Measurements from ENCODE around the gene ZDHHC7.
A peak's percentile ranks its signal among the peaks of the same experiment; 100 is the strongest.

ZDHHC7 gene

DNA sequence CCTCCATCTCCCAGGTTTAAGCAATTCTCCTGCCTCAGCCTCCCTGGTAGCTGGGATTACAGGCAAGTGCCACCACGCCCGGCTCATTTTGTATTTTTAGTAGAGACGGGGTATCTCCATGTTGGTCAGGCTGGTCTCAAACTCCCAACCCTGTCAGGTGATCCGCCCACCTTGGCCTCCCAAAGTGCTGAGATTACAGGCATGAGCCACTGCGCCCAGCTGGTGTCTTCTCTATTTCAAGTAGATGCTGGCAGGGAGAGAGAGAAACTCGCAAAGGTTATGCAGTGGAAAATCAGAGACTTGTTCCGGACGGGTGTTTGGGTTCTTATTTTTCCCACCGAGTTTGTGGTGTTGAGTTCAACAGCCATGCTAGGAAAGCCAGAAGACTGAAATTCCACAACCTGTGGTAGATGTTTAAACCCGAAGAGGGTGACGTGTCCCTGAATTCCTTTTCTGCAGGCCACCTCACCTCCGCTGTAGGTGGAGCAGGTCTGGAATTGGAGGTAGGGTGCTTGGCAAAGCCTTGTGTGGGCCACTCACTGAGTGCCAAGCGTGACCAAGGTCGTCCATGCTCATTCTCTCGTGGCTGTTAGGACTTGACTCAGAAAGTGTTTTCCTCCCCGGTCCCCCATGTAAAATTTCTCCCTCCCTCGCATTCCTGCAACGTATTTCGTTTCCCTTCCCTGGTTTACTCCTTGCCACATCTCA, 7.3 kb upstream of the ZDHHC7 start:
- no peak for DNase-seq

DNA sequence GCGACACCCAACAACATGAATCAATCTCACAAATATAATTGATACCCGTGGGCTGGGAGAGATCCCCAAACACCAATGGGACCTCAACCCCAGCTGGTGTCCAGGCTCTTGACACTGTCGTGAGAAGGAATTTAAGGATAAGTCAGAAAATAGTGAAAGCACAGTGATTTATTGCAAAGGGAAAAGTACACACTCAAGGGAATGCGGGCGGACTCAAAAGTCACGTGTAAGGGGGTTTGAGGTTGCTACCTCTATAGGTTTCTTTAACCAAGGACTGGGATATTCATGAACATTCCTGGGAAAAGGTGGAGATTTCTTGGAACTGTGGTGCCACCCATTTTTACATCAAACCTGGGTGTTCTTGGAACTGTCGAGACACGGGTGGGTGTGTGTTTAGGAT, 6.3 kb upstream of the ZDHHC7 start:
- no peak for DNase-seq

DNA sequence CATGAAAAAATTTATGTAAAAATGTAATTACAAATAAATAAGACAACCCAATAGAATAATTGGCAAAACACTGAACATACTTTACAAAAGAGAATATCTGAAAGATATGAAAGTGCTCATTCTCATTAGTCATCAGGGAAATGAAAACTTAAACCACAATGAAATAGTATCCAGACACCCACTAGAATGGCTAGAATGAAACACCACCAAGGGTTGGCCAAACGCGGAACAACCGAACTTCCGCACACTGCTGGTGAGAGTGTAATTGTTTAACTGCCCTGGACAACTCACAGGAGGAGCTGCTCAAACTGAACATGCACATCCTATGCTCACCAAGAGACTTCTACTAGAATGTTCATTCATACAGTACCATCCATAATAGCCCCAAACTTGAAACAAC, 5.8 kb upstream of the ZDHHC7 start:
- peak in 1 of 2 donors; percentile 57 for DNase-seq

DNA sequence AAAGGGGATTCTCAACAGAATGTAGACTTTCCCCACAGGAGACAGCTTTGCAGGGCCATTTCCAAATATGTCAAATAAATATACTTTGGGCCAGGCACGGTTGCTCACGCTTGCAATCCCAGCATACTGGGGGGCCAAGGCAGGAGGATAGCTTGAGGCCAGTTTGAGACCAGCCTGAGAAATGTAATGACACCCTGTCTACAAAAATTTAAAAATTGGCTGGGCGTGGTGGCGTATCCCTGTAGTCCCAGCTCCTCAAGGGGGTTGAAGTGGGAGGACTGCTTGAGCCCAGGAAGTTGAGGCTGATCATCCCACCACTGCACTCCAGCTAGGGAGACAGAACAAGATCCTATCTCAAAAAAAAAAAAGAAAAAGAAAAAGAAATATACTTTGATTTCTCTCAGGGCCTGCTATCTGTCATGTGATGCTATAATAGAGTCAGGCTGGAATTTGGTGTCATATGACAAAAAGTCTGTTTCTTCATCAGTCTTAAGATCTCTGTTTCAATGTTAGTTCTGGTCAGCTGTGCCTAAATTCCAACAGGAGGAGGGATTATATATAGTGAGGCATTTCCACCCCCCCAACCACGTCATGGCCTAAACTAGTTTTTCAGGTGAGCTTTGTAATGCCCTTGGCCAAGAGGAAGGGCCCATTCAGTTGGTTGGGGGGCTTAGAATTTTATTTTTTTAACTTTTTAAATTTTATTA, 4.3 kb upstream of the ZDHHC7 start:
- DNase-seq: no peak

DNA sequence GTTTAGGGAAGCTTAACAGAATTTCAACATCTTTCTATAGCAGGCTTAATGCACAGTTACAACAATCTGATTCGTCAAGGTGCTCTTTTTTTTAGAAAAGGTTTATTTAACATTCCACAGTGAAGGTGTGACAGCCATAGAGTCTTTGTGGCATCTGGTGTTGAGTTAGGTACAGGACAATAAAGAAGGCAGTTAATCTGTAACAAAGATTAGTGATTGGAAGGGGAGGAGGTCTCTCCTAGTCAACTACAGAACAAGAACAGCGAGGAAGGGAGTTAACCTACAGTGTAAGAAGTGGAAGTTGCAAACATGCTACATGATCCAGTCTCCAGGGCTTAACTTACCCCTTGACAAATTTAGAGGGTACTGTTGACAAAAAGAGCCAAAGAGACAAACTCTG, 3.0 kb upstream of the ZDHHC7 start:
- DNase-seq: no peak

DNA sequence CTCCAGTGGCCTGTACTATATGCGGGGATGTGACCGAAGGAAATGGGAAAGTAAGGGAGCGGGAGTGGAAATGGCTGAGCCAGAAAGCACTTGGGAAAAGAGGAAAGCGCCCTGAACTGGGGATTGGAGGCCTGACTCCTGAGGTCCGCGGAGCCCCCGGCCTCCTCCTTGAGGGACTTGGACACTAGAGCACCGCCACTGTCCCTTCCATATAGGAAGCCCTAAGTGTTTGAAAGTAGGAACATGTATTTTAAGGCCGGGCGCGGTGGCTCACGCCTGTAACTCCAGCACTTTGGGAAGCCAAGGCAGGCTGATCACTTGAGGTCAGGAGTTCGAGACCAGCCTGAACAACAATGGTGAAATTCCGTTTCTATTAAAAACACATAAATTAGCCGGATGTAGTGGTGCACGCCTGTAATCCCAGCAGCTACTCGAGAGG, 530 bp upstream of the ZDHHC7 start:
- DNase-seq: no peak

DNA sequence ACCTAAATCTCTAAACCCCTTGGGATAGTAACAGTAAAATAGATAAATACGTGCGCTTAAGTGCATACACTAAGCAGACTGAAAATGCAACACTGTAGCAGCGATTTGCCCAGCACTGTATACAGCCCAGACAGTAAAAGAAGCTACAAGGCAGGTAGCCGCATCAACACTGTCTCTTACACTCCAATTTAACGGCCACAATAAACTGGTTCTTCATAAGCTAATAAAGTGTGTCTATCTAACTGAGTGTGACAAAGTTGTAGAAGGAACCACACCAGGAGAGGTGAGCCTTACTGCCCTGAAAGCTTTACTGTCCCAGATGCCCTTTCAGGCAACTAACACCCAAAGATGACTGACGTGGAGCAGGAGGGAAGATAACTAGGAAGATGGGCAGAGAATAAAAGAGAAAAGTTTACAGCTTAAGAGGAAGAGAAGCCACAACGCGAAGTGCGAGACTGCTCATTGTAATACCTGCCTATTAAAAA, 847 bp downstream of the ZDHHC7 start:
- DNase-seq: no peak

DNA sequence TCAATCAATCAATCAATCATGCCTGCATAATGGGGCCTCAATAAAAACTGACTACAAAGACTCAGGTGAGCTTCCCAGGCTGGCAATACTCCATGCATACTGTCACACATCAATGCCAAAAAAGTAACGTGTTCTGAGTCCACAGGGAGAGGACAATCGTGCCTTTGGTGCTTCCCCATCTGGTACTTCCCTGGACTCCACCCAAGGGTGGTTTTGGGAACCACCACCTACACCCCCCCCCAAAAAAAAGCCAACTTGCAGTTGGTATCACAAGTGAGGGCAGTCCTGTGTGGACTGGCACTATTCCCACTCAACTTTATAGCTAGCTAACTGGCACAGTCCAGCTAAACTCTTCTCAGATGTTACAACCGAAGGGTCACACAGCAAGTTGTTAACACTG, 3.1 kb downstream of the ZDHHC7 start:
- DNase-seq: no peak

DNA sequence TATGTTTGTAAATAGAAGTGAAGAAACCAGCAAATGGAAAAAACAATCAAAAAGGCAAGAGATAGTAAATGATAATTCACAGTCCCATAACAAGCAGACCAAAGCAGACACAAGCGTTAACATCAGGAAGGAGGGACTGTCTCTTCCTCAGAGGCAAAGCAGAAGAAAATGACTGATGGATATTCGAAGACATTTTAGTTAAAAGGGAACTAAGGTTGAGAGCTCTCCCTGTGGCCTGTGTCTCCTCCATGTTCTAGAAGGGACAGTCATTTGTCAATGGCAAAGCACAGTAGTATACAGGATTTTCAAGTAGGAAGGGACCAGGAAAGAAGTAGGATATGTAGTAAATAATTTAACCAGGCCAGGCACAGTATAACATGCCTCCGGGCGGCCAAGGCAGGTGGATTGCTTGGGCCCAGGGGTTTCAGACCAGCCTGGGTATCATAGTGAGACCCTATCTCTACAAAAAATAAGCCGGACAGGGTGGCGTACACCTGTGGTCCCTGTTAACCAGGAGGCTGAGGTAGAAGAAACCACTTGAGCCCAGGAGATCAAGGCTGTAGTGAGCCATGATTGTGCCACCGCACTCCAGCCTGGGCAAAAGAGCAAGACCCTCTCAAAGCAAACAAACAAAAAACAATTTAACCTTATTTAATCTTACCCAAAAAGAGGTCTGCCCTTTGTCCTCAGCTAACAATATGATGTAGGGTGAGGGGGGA, 3.7 kb downstream of the ZDHHC7 start:
- no peak for DNase-seq

DNA sequence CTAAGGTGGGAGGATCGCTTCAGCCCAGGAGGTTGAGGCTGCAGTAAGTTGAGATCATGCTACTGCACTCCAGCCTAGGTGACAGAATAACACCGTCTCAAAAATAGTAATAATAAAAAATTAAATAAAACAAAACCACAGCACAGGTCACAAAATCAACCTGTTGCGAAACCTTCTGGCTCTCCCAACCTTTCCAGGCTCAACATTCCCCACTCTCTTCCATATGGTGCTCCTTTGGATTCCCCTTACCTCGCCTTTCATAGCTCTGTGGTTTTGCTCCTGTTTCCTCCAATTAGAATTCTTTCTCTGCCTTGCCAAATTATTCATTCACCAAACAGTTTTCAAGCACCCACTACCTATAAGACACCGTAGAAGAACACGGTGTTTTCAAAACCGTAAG, 4.7 kb downstream of the ZDHHC7 start:
- DNase-seq: no peak

DNA sequence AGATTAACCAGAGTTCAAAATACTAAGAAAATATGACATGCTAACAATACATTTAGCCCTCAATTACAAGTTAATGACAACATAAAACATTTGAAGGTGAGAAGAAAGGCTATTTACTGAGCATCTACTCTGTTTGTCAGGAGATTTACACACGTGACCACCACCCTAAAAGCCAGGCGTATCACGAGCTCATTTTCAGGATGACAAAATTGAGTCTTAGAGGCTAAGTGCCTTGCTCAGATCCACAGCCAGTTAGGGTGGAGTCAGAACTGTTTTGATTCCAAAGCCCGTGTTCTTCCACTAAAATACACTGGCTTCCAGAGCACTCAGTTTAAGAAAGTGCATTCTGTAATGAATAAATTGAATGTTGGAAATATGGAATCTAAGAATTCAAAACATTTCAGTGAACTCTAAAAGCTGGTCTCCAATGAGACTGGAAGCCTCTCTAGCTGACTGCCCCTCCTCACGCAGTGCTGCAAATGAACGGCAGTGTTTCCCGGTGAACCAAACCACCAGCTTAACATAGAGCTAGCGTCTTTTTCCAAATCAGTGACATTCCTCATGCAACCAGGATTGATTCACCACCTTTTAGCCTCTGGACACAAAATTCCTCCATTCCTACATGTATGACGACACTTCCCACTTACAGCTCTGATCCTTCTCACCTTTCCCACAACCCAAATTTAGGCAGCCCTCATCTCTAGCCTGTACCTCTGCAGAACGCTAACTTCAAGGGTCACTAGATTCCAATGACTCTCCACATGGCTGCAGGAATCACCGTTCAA, 5.9 kb downstream of the ZDHHC7 start:
- DNase-seq: no peak

DNA sequence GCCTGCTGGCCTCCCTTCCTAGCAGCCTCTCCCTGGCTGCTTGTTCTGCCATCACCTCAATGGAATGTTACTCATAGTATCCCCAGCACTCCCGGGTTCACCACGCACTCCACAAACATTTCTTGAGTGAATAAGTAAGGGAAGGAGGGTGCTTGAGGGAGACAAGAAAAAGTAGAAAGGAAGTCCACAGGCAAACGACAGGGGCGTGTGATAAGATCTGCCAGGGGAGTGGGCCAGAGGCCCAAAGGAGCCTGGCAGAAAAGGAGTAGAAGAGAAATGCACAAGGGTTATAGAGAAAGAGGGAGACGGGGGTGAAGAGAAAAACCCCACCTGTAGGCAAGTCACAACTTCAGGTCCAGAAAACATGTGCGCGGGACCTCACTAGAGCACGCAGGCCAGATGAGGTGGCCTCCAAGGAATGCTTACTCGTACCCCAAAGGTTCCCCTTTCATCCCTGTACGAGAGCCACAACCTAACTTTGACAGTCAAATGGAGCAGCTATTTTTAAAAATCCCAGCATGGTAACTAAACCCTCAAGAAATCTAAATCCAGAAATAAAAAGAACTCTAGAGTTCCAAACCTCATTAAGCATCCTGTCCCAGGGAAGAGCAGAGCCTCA, 6.6 kb downstream of the ZDHHC7 start:
- DNase-seq: no peak

DNA sequence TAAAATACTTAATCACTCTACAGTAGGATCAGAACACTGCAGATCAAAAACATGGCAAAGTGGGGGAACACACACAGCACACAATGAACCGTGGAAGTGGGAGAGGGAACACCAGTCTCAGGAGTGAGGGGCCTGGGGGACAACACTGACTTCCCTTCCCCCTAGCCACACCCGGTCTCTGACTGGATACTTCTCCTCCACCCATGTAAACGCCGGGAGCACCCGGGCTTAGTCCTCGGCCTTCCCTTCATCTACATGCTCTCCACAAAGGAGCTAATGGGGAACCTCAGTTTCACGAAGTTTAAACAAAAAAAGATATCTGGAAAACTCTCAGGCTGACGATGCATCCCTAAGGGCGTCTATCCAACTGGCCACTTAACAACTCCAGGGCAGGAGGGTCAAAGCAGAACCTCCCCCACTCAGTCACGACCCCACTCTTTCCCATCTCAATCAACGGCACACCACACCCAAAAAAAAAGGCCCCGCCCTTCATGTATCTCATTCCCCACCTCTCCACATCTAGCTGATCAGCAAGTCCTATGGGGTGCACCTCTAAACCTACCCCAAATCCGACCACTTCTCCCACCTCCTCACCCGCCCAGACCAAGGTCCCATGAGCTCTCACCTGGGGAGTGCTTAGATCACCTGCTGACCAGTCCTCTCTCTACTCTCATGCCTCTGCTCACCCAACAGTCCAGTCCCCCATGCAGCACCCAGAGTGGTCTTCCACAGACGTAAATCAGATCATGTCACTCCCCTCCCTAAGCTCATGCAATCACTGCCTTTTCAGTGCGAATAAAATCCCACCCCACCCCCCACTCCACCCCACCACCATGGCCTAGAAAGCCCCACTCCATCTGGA, 7.4 kb downstream of the ZDHHC7 start:
- no peak for DNase-seq

DNA sequence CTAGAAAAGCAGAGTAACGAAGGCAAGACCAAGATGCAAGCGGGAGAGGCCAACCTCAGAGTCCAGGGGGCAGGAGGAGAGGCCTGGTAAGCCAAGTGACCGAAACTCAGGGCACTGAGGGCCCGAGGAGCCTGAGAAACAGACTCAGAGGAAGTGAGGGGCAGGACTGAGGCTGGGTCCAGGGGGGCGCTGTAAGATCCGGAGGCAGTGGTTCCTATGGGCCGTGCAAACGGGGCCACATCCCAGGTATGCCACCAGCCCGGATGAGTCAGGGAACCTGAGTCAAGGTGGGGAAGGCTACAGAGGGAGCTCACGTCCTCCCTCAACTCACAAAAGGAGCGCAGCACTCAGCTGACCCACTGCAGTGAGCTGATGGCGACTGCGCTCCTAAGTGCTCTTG, 8.3 kb downstream of the ZDHHC7 start:
- no peak for DNase-seq

DNA sequence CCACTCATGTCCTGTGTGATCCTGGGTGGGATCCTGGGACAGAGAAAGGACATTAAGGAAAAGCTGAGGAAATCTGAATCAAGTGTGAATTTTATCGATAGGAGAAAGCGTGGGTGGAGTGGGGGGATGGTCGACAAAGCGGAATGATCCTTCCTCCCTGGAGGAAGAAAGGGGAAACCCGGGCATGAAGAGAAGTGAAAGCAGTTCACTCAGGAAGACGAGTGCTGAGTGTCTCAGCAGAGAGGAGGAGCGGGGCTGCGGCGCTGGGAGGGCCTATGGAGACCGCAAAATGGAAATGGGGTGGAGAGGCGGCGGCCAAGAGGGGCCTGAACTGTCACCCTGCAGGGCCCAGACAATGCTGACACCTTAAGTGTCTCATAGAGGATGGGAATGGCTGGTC, 8.7 kb downstream of the ZDHHC7 start:
- DNase-seq: peak in 1 of 2 donors; percentile 40

DNA sequence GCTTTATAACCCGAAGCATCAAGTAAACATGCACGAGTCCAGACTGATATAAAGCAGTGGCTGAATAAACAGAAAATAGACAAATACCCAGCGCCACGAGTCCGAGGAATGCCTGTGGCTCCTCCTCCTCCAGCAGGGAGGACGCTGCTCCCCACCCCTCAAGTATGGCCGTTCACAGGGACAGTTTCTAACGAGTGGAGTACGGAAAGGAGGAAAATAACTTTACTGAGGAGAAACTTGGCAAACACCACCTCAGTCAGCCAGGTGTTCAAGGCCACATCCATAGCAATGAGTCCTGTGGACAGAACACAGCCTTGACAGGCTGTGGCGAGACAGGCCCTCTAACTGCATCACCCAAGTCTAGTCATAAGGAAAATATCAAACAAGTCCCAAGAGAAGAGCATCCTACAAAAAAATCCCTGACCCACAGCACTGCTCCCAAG, 9.2 kb downstream of the ZDHHC7 start:
- no peak for DNase-seq

DNA sequence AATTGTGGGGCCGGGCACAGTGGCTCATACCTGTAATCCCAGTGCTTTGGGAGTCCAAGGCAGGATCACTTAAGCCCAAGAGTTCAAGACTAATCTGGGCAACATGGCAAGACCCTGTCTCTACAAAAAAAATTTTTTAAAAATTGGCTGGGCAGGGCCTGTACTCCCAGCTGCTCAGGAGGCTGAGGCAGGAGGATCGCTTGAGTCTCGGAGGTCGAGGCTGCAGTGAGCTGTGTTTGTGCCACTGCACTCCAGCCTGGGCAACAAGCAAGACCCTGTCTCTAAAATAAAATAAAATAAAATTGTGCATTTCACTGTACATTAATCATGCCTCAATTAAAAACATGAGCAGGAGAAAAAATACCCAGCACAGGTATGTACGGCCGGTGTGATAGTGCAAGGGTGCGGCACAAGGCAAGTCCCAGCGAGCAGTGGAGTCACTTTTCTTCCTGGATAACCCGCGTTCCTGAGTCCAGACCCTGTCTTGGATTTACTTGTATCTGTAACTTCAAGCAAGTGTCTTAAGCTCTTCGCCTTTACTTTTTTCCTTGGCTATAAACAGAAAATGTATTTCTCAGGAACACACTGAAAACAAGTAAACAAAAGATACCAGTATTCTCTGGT, 11.4 kb downstream of the ZDHHC7 start:
- no peak for DNase-seq

DNA sequence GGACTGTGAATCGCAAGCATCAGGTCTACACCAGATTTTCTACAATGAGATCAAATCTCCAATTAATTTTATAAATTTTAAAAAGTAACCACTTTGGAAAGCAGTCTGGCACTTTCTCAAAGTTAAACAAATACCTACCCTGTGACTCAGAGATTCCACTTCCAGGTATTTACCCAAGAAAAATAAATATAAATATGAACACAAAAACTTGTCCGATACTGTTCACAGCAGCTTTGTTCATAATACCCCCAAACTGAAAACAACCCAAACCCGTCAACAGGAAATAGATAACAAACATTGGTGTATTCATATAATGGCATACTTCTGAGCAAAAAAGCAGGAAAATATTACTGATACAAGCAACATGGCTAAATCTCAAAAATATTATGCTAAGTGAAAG, 12.1 kb downstream of the ZDHHC7 start:
- DNase-seq: no peak

DNA sequence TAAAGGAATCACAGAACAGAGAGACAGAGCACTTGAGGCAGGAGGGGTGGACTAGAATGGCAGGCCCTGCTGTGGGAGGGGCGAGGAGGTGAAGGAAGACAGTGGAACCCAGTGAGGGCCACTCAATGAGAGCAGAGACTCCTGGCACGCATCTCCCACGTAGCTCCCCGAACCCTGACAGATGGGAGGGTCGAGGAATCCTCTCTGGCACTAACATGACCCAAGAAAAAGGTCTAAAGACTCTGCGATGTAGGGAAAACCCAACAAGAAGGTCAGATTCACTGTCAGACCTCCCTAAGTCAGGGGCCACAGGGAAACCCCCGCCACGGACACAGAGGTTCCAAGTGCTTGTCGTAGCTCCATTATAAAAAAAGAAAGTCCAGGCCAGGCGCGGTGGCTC, 15.0 kb downstream of the ZDHHC7 start:
- no peak for DNase-seq

DNA sequence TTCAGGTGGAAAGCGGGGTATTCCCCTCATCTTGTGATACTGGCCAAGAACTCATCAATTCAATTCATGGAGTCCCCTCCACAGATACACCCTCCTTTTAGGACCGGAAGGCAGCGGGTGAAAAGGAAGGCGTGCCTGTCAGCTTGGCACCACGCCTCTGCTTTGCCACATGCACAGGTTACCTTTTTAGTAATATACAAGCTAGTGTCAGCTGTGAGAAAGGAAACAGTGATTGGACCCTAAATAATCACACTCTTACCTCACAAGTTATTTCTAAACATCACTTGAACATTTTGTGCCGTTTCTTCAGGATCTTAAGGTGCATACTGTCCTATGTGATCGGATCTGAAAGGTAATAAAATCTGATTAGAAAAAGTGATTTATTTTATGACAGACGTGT, 15.7 kb downstream of the ZDHHC7 start:
- peak in 1 of 2 donors; percentile 46 for DNase-seq

DNA sequence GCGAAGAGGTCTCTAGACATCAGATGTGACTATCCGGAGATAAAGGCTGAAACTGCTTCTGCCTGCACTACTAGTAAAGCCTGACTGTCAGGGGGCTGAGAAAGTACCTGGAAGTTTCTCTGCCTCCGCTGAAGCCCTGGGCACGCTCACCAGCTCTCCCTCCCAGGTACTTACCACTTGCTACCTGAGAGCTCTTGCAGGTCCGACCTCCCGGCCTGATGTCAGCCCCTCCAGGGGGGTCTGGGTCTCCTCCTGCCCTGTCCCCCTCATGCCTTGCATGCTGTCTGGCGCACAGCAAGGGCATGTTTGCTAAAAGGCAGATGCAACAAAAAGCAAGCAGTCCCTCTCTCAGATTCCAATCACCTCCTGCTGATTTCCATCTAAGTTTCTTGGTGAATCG, 17.4 kb downstream of the ZDHHC7 start:
- no peak for DNase-seq
